Ovary (tissue), 9 donors: ENCODE measurements around the gene CSAG1. TPM values are rescaled to one million over a fixed set of nuclear protein-coding genes. Genes with fewer than 3 reads are reported as not detected.
A peak's percentile ranks its signal among the peaks of the same experiment; 100 is the strongest.
"Not testable (repeated sequence)": the region's sequence is repeated elsewhere in the genome, so short reads cannot be mapped to it uniquely, and the experiment has no call there.

Experiments used
- DNase-seq, 5 donors: peaks; one replicate each; pipeline ENCODE4 v3.0.0-alpha.2; 2019 to 2020
- H3K27ac ChIP-seq, 2 donors: fragments of 200-600 bp; one replicate each; pipeline versions ENCODE4 v1.5.1 to v1.8.0; 2019 to 2022
- H3K27me3 ChIP-seq: fragments of 200-600 bp; one replicate; pipeline ENCODE4 v1.8.0; 2022
- H3K36me3 ChIP-seq: fragments of 200-600 bp; sonication (generic); one replicate; pipeline ENCODE4 v1.5.1; 2019
- H3K4me1 ChIP-seq: one replicate; pipeline ENCODE4 v1.8.1; 2013; ENCODE audit warnings: mild to moderate bottlenecking, moderate library complexity; ENCODE audit not compliant: insufficient read depth
- H3K4me3 ChIP-seq: fragments of 200-600 bp; sonication (generic); one replicate; pipeline ENCODE4 v1.5.1; 2017
- H3K9me3 ChIP-seq, 2 donors: fragments of 200-600 bp in 1 of 2; sonication (generic) in 1 of 2; one replicate each; pipeline versions ENCODE4 v1.5.1 to v1.8.1; 2013 to 2019; ENCODE audit warnings: mild to moderate bottlenecking in 1 of 2, moderate library complexity in 1 of 2
- CTCF ChIP-seq, 3 donors: fragments of 450-650 bp in 2 of 3; fragments of 200-600 bp in 1 of 3; IDR thresholded peaks; one replicate each; pipeline versions ENCODE4 v1.5.1 to v1.8.0; 2016 to 2022; ENCODE audit warnings: antibody characterized with exemption in 3 of 3, mild to moderate bottlenecking in 1 of 3
- EP300 ChIP-seq: sonication (generic); formaldehyde crosslinking; IDR thresholded peaks from one replicate; pipeline ENCODE4 v1.6.1; 2017; ENCODE audit warnings: antibody characterized with exemption
- POLR2A ChIP-seq: fragments of 450-650 bp; IDR thresholded peaks from one replicate; pipeline ENCODE4 v1.6.1; 2017; ENCODE audit warnings: antibody characterized with exemption, mild to moderate bottlenecking, moderate library complexity
- WGBS, 3 donors: extraction: QIAGEN DNeasy Blood & Tissue Kit in 1 of 3; methylation state at CpG; one replicate each; pipeline versions ENCODE4 v1.1.5 to v1.1.7; 2013 to 2017; 5-methylcytosine and 5-hydroxymethylcytosine counted together
- intact Hi-C, 4 donors: fragments of 100-400 bp; cut with DNase I; formaldehyde crosslinking; loops; one replicate each; pipeline versions ENCODE4 v1.11.0 to v1.15.1; 2022 to 2023
- polyA plus RNA-seq, 2 donors: library from polyadenylated mRNA; stranded (reverse); fragments of 200-250 nt in 1 of 2; fragments of 350-450 nt in 1 of 2; fragmentation: Illumina TruSeq in 1 of 2; extraction: RNeasy Lipid Tissue Mini Kit (QIAGEN cat#74804) in 1 of 2; gene quantifications; one replicate each; pipeline ENCODE4 v1.2.3, GENCODE V29; 2013 to 2014
- total RNA-seq, 7 donors: library from RNA; depleted of rRNA in 2 of 7; stranded (reverse); fragments of >200 nt in 2 of 7; fragmentation: NEBNext Ultra II Directional in 3 of 7; extraction: Animal tissue kit (Norgen Biotek cat#: 25700) in 3 of 7; gene quantifications; one replicate each; pipeline versions ENCODE4 v1.1.0 to v1.2.4, GENCODE V29; 2016 to 2023
- donor health status: DM: no; HTN: no; CAD: no; lungs with moderate emphysema.
- donor health status: DM: no; HTN: no; CAD: no.
- donor health status: Bipolar disorder and iron deficiency.
- donor health status: DM: yes; HTN: yes; CAD: no.
- donor health status: DM: no; HTN: no; CAD: no.
- donor health status: DM: yes; HTN: yes; CAD: no.

CSAG1 gene
- total and polyA plus RNA-seq, 9 donors, result not detected

GRCh38 chrX:152725409-152725808 lies 8.1 kb downstream of the CSAG1 start:
- no peak for TF ChIP-seq EP300
- no peak for TF ChIP-seq CTCF (IDR thresholded peaks at IDR 0.05)
- no peak for TF ChIP-seq POLR2A
- Histone ChIP-seq H3K4me3 (no peak overlapping the region), H3K9me3 (no peaks in the 10 kb centered on the region), H3K27ac (no peak overlapping the region), H3K4me1 (no peaks in the 10 kb centered on the region), H3K27me3 (no peaks in the 10 kb centered on the region), H3K36me3 (no peaks in the 10 kb centered on the region)
- WGBS, 3 donors, result 54 to 86% (median 77%) methylated on average over 7 of the region's 7 CpGs
- peak in 1 of 5 donors; percentile 3 for DNase-seq
- intact Hi-C loops, result no loop called here

- H3K9me3 ChIP-seq, H3K27ac ChIP-seq, DNase-seq, H3K4me1 ChIP-seq, H3K36me3 ChIP-seq, H3K4me3 ChIP-seq, H3K27me3 ChIP-seq, intact Hi-C loops: not testable (repeated sequence)
- no CpG with 5 or more reads among the region's 35 CpGs for WGBS, 3 donors
These were observed 19.4 kb downstream of the CSAG1 start, which contains the start of gene MAGEA2B for GRCh38 chrX:152713815-152714787. Gene MAGEA2B, plus strand, starts transcription at chrX:152714628. Its CDS starts 2,479 bp downstream, at chrX:152717107.

DNA sequence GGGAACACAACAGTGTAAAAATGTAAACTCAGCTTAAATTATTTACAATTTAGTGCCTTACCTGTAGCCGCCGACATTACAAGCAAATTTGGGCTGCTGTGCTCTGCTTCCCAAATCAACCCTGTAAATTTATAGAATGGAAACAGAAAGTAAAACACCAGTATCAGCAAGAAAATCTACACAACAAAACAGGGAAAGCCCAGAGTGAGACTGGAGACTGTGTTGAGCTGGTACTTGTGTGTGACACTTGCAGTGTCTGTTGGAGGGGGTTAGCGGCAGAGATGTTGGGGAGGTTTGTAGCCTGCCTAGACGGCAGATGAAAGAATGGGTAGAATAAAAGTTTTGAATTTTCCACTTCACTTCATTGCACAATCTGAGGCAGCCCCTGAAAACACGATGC lies 20.3 kb downstream of the CSAG1 start:
- H3K4me3 ChIP-seq, H3K4me1 ChIP-seq, H3K27me3 ChIP-seq, intact Hi-C loops, H3K27ac ChIP-seq, H3K9me3 ChIP-seq, H3K36me3 ChIP-seq, DNase-seq: not testable (repeated sequence)
- no CpG with 5 or more reads among the region's 5 CpGs for WGBS, 3 donors

DNA sequence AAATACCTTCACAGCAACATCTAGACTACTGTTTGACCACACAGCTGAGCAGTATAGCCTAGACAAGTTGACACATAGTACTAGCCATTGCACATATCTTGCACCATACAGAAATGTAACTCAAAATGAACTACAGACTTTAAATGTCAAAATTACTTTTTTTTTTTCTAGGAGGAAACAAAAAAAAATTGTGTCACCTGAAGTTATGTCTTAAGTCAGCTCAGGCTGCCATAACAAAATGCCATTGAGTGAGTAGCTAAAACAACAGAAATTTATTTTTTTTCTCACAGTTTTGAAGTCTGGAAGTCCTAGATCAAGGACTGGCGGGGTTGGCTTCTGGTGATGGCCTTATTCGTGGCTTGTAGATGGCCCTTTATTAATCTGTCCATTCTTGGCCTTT lies 24.3 kb downstream of the CSAG1 start, which contains the start of gene CSAG2:
TSS of gene CSAG2 (minus strand) at position 101 of the 400 bp plus-strand sequence. CDS start 161 bp downstream, outside the sequence.
- H3K4me1 ChIP-seq, H3K27me3 ChIP-seq, H3K9me3 ChIP-seq, intact Hi-C loops, H3K27ac ChIP-seq, DNase-seq, H3K36me3 ChIP-seq, H3K4me3 ChIP-seq: not testable (repeated sequence)
- WGBS, 3 donors, result no CpG with 5 or more reads among the region's 2 CpGs

GRCh38 chrX:152706500-152706899 lies 27.0 kb downstream of the CSAG1 start:
- intact Hi-C loops, result not testable (repeated sequence)
- WGBS, 3 donors, result 66 to 83% (median 78%) methylated on average over 4 to 5 of the region's 7 CpGs

DNA sequence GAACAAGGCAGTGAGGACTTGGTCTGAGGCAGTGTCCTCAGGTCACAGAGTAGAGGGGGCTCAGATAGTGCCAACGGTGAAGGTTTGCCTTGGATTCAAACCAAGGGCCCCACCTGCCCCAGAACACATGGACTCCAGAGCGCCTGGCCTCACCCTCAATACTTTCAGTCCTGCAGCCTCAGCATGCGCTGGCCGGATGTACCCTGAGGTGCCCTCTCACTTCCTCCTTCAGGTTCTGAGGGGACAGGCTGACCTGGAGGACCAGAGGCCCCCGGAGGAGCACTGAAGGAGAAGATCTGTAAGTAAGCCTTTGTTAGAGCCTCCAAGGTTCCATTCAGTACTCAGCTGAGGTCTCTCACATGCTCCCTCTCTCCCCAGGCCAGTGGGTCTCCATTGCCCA lies 33.1 kb downstream of the CSAG1 start:
- H3K36me3 ChIP-seq, H3K4me3 ChIP-seq, H3K9me3 ChIP-seq, H3K27ac ChIP-seq, intact Hi-C loops, H3K4me1 ChIP-seq, H3K27me3 ChIP-seq: not testable (repeated sequence)
- DNase-seq, result peak in 1 of 5 donors; percentile 3
- 86 to 100% (median 87%) methylated on average over 3 to 4 of the region's 5 CpGs for WGBS, 3 donors

More at GRCh38 chrX:152706500-152706899, 27.0 kb downstream of the CSAG1 start:
- DNase-seq, H3K4me1 ChIP-seq, H3K9me3 ChIP-seq, H3K27ac ChIP-seq, H3K4me3 ChIP-seq, H3K36me3 ChIP-seq, H3K27me3 ChIP-seq: not testable (repeated sequence)

DNA sequence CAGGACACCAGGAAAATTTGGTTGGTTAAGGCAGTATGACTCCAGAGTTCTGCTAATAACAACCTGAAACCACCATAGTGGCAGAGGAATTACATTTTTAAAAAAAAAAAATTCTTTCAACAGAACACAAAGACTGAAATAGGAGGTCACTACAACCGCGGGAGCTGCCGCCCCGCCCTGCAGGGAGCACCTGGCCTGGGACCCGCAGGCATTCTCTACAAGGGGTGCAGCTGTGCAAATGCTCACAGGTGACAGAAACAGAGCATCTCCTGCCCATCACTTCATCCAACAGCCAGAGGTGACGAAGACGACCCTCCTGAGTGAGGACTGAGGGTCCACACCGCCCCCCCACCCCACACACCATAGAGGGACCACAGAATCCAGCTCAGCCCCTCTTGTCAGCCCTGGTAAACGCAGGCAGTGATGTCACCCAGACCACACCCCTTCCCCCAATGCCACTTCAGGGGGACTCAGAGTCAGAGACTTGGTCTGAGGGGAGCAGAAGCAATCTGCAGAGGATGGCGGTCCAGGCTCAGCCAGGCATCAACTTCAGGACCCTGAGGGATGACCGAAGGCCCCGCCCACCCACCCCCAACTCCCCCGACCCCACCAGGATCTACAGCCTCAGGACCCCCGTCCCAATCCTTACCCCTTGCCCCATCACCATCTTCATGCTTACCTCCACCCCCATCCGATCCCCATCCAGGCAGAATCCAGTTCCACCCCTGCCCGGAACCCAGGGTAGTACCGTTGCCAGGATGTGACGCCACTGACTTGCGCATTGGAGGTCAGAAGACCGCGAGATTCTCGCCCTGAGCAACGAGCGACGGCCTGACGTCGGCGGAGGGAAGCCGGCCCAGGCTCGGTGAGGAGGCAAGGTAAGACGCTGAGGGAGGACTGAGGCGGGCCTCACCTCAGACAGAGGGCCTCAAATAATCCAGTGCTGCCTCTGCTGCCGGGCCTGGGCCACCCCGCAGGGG lies 35.3 kb downstream of the CSAG1 start, which contains the start of gene MAGEA3:
TSS of gene MAGEA3 (plus strand) at position 843 of the 980 bp plus-strand sequence. CDS start 2,039 bp downstream, outside the sequence.
- DNase-seq, H3K9me3 ChIP-seq, H3K27ac ChIP-seq, H3K27me3 ChIP-seq, H3K36me3 ChIP-seq, intact Hi-C loops, H3K4me3 ChIP-seq, H3K4me1 ChIP-seq: not testable (repeated sequence)
- 71 to 78% methylated on average over 6 to 7 of the region's 34 CpGs; no CpG with 5 or more reads in 1 of the 3 donors for WGBS, 3 donors

DNA sequence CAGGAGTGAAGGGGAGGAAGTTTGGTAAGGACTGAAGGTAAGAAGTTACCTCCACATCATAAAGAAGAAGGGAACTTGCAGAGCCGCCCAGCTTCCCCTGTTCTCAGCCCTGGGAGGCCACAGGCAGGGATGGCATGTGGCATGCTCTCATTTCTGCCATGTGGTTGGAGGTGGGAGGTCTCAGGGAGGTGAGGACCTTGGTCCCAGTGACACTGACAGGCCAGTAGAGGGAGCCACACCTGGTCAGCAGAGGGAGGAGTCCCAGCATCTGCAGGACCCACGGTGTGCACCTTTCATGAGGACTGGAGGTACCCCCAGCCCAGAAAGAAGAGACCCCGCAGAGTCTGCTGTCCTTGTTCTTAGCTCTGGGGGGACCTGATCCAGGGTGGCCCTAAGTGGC lies 52.5 kb downstream of the CSAG1 start:
- H3K27me3 ChIP-seq, H3K4me1 ChIP-seq, H3K36me3 ChIP-seq, H3K4me3 ChIP-seq, H3K9me3 ChIP-seq, DNase-seq, intact Hi-C loops, H3K27ac ChIP-seq: not testable (repeated sequence)
- no CpG with 5 or more reads among the region's 3 CpGs for WGBS, 3 donors
